Measurements from ENCODE around the gene SWI5.
A peak's percentile ranks its signal among the peaks of the same experiment; 100 is the strongest.

The SWI5 gene

DNA sequence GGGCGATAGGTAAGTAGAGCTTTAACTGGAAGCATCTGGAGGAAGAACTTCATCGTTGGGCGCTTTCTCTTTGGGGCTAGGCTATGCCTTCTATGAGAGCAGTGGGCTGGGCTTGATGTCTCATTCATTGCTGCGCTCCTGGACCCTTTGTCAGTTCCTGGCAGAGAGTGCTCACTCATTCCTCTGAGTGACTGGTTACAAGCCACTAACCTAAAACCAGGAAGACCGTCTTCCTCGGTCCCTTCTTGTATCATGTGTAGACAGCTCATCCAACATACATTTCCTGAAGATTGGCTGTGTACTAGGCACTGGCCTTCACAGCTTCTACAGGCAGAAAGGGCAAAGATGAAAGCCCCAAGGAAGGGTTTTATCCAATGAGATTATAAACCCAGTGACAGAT lies 6.4 kb downstream of the SWI5 start:
- Histone ChIP-seq H3K4me1 (no peaks in the 10 kb centered on the region), H3K9me3 (no peaks in the 10 kb centered on the region), H3K27me3 (no peaks in the 10 kb centered on the region), H3K4me3 (ENCODE audit: low read depth, low read length) (no peak overlapping the region), H3K36me3 (no peaks in the 10 kb centered on the region)
- no peak for DNase-seq
- TF ChIP-seq, protein P1, sequence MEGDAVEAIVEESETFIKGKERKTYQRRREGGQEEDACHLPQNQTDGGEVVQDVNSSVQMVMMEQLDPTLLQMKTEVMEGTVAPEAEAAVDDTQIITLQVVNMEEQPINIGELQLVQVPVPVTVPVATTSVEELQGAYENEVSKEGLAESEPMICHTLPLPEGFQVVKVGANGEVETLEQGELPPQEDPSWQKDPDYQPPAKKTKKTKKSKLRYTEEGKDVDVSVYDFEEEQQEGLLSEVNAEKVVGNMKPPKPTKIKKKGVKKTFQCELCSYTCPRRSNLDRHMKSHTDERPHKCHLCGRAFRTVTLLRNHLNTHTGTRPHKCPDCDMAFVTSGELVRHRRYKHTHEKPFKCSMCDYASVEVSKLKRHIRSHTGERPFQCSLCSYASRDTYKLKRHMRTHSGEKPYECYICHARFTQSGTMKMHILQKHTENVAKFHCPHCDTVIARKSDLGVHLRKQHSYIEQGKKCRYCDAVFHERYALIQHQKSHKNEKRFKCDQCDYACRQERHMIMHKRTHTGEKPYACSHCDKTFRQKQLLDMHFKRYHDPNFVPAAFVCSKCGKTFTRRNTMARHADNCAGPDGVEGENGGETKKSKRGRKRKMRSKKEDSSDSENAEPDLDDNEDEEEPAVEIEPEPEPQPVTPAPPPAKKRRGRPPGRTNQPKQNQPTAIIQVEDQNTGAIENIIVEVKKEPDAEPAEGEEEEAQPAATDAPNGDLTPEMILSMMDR (IDR thresholded peaks at IDR 0.05; ENCODE audit: low read depth, low read length): no peak

DNA sequence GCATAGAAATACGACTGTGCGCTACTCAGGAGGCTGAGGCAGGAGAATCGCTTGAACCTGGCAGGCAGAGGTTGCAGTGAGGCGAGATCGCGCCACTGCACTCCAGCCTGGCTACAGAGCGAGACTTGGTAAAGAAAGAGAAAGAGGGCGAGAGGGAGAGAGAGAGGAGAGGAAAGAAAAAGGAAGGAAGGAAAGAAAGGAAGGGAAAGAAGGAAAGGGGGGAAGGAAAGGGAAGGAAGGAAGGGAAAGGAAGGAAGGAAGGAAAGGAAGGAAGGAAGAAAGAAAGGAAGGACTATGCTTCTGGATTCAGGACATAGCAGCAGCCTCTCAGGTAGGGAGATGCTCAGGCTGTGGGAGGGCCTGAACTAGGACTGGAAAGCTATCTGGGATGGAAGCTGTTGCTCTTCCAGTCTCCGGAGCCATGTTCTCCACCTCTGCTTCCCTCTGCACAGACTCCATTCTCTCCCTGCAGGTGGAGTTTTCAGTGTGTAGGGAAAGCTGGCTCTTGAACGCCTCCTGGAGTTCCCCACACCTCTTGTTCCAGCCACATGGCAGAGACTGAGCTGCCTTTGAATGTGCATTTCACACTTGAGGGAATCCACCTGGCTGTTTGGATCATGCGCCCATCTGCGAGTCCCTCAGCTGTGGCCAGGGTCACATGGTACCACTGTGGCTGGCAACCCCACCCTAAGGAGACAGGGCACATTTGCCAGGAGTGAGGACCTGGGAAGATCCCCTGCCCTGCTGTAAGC lies 9.1 kb downstream of the SWI5 start:
- DNase-seq: no peak

GRCh38 chr9:128286440-128286839 lies 10.4 kb downstream of the SWI5 start:
- Histone ChIP-seq H3K4me1 (no peaks in the 10 kb centered on the region), H3K4me3 (ENCODE audit: low read depth, low read length) (no peak overlapping the region), H3K36me3 (no peaks in the 10 kb centered on the region), H3K9me3 (no peaks in the 10 kb centered on the region), H3K27me3 (no peaks in the 10 kb centered on the region)
- no peak for DNase-seq
- TF ChIP-seq, protein P1 (IDR thresholded peaks at IDR 0.05; ENCODE audit: low read depth, low read length): no peak

More for the DNA sequence above, 9.1 kb downstream of the SWI5 start:
- no peaks in the 10 kb centered on the region for H3K27me3 ChIP-seq
- TF ChIP-seq, protein P1 (IDR thresholded peaks at IDR 0.05; ENCODE audit: low read depth, low read length): no peak
- H3K36me3 ChIP-seq: no peaks in the 10 kb centered on the region
- no peak overlapping the region for H3K4me3 ChIP-seq (ENCODE audit: low read depth, low read length)
- no peaks in the 10 kb centered on the region for H3K4me1 ChIP-seq
- no peaks in the 10 kb centered on the region for H3K9me3 ChIP-seq

DNA sequence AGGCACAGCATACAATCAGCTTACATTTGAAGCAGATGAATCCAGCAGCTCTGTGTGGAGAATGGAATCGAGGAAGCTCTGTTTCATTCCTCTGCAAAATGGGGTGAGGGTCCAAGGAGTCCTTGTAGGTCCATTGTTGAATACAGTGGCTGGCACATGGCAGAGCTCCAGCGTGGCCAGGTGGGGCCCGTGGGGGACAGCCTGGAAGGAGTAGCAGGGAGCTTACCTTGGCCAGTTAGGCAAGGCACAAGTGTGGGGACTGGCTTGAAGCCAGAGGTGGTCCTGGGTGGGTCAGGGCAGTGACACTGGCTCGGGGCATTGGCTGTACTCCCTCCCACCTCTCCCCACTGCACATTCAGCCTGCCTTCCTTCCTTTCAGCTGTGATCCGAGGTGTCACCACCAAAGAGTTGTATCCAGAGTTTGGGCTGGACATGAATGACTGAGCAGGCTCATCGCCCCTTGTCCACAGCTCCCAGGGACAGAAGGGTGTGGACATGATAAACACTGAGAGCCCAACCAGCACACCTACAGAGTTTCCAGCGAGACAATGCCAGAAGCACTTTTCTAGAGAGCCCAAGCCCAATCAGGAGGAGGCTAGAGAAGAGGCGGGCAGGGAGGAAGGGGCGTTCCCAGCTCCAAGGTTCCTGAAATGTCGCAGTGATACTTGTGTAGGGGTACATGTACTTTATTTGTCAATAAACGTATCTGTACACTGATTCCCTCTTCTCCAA lies 12.4 kb downstream of the SWI5 start:
- no peak overlapping the region for H3K4me3 ChIP-seq (ENCODE audit: low read depth, low read length)
- no peaks in the 10 kb centered on the region for H3K4me1 ChIP-seq
- DNase-seq: no peak
- H3K27me3 ChIP-seq: no peaks in the 10 kb centered on the region
- TF ChIP-seq, protein P1 (IDR thresholded peaks at IDR 0.05; ENCODE audit: low read depth, low read length): no peak
- no peaks in the 10 kb centered on the region for H3K36me3 ChIP-seq
- H3K9me3 ChIP-seq: no peaks in the 10 kb centered on the region

GRCh38 chr9:128292009-128292408 lies 15.9 kb downstream of the SWI5 start:
- no peak overlapping the region for H3K4me3 ChIP-seq (ENCODE audit: low read depth, low read length)
- no peaks in the 10 kb centered on the region for H3K27me3 ChIP-seq
- no peaks in the 10 kb centered on the region for H3K4me1 ChIP-seq
- H3K36me3 ChIP-seq: no peaks in the 10 kb centered on the region
- TF ChIP-seq, protein P1 (IDR thresholded peaks at IDR 0.05; ENCODE audit: low read depth, low read length): no peak
- DNase-seq: no peak
- H3K9me3 ChIP-seq: no peaks in the 10 kb centered on the region

DNA sequence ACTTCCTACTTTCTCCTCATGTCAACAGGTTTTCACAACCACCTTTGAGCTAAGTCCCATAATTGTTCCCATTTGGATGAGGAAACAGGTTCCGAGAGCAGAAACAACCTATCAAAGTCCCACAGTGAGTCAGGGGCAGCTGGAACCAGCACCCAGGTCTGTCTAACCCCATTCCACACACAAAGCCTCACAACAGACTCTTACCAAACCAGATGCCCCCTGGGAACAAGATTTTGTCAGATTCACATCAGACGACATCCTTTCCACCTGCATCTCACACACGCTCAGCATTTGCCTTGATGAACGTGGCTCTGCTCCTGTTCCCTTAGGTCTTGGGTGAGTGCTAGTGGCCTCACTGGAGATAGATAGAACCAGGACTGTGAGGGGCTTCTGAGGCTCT lies 17.0 kb downstream of the SWI5 start:
- H3K4me3 ChIP-seq (ENCODE audit: low read depth, low read length): no peak overlapping the region
- H3K27me3 ChIP-seq: no peaks in the 10 kb centered on the region; the same call in 1 of the 2 replicates
- TF ChIP-seq, protein P1 (IDR thresholded peaks at IDR 0.05; ENCODE audit: low read depth, low read length): no peak
- H3K36me3 ChIP-seq: no peaks in the 10 kb centered on the region
- no peaks in the 10 kb centered on the region for H3K9me3 ChIP-seq
- H3K4me1 ChIP-seq: no peaks in the 10 kb centered on the region
- peak; percentile 27 for DNase-seq
